SKM-1 treated with dmso at 0.1 percent for 144 hours (cell line): ENCODE measurements around the gene ABHD4.
A peak's percentile ranks its signal among the peaks of the same experiment; 100 is the strongest.
"Not testable (repeated sequence)": the region's sequence is repeated elsewhere in the genome, so short reads cannot be mapped to it uniquely, and the experiment has no call there.

Experiments
- DNase-seq: peaks from one replicate; lab custom pipeline; 2025; ENCODE audit not compliant: unreplicated experiment; lab: John Stamatoyannopoulos, UW

ABHD4 gene

GRCh38 chr14:22561366-22561660 is 36.8 kb upstream of the ABHD4 start:
- DNase-seq: no peak

DNA sequence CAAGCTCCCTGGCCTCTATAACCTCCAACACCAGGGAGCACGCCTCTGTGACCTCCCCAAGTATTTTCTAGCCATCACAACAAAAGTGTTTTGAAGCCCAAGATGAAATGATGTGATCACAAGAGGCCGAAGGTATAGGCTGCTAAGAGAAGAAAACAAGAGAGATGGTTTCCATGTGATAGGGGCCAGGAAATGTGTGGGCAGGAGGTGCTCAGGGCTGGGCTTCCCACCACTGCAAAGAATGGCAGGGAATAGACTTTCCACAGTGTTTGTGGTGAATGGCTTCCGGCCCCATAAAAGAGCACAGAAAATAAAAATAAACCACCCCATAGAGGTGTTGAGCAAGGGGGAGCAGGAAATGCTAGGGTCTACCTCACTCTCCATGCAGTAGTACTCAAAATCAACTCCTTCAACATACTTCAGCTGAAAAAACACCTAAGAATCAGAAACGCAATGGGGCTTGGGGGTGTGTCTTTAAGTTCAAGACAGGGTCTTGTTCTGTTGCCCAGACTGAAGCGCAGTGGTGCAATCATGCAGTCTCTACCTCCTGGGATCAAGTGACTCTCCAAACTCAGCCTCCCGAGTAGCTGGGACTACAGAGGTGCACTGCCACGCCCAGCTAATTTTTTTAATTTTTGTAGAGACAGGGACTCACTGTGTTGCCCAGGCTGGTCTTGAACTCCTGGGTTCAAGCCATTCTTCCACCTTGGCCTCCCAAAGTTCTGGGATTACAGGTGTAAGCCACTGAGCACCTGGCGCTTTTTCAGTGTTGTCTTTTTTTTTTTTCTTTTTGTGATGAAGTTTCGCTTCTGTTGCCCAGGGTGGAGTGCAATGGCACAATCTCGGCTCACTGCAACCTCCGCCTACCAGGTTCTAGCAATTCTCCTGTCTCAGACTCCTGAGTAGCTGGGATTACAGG is 36.2 kb upstream of the ABHD4 start:
- DNase-seq: no peak

GRCh38 chr14:22563987-22564386 is 34.1 kb upstream of the ABHD4 start:
- DNase-seq: no peak

DNA sequence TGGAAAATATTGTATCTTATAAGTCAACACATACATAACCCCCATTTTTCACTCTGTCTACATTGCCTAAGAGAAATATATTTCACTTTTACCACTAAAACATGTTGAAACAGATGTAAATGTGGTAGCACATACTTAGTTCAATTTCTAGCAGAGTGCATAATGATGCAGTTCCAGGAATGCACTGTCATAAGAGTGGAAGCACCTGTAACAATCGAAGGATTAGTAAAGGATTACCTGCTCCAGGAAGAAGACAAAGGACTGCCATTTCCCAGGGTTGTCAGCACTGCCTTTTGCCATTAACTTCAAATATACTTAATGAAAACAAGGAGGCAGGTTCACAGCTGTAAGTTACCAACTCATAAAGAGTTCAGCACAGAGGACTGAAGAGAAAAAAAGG is 33.6 kb upstream of the ABHD4 start:
- DNase-seq: no peak

GRCh38 chr14:22565391-22565945 is 32.6 kb upstream of the ABHD4 start:
- no peak for DNase-seq

DNA sequence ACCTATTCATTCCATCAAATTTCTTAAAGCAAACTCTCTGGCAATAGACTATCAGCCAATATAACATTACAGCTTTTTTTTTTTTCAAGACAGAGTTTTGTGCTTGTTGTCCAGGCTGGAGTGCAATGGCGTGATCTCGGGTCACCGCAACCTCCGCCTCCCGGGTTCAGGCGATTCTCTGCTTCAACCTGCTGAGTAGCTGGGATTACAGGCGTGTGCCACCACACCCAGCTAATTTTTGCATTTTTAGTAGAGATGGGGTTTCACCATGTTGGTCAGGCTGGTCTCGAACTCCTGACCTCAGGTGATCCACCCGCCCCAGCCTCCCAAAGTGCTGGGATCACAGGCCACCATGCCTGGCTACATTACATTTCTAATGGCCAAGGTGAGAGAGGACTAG is 31.8 kb upstream of the ABHD4 start:
- DNase-seq: not testable (repeated sequence)

DNA sequence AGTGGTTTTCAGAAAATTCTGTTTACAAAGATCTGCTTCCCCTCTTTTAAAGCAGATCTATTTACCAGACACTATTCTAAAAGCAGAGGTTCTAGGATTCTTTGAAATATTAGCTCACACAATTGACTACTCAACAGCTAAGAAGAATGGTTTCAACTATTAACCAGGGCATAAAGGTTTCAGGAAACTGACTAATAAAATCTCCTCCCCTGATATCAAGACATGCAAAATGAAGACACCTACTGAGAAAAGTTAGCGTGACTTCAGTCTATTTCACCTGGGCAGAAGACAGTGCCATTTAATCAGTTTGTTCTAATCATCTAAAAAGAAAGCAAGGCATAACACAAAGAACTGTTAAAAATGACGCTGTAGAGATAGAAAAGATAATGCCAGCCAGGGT is 31.3 kb upstream of the ABHD4 start:
- no peak for DNase-seq

GRCh38 chr14:22567437-22567836 is 30.7 kb upstream of the ABHD4 start:
- no peak for DNase-seq

DNA sequence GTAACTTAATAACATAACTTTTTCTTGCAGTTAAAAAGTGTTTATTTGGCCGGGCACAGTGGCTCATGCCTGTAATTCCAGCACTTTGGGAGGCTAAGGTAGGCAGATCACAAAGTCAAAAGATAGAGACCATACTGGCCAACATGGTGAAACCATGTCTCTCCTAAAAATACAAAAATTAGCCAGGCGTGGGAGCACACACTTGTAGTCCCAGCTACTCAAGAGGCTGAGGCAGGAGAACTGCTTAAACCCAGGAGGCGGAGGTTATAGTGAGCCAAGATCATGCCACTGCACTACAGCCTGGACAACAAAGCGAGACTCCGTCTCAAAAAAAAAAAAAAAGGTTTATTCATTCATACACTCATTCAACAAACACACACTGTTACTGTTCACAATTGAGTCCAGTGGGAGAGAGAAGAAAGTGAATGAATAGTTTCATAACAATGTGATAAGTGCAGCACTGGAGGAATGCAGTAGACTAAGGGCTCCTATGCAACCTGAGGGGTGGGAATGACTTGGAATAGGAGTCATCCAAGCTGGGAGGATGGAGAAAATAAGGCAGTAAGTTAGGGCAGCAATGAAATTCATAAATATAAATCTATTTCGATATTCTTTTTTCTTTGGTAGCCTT is 28.9 kb upstream of the ABHD4 start:
- no peak for DNase-seq

DNA sequence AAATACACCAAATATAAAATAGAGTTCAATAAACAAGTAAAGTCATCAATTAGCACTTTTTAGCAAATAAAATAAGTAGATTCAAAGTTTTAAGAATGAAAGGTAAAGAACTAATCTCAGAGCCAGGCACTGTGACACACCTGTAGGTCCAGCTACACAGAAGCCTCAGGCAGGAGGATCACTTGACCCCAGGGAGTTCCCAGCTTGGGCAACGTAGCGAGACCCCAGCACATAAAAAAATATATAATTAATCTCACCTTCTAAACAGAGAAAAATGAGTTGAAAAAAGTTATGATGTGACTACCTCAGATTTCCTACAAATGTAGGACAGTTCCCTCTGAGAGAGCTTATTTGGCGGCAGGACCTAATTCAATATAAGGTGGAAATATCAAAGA is 28.4 kb upstream of the ABHD4 start:
- DNase-seq: no peak

DNA sequence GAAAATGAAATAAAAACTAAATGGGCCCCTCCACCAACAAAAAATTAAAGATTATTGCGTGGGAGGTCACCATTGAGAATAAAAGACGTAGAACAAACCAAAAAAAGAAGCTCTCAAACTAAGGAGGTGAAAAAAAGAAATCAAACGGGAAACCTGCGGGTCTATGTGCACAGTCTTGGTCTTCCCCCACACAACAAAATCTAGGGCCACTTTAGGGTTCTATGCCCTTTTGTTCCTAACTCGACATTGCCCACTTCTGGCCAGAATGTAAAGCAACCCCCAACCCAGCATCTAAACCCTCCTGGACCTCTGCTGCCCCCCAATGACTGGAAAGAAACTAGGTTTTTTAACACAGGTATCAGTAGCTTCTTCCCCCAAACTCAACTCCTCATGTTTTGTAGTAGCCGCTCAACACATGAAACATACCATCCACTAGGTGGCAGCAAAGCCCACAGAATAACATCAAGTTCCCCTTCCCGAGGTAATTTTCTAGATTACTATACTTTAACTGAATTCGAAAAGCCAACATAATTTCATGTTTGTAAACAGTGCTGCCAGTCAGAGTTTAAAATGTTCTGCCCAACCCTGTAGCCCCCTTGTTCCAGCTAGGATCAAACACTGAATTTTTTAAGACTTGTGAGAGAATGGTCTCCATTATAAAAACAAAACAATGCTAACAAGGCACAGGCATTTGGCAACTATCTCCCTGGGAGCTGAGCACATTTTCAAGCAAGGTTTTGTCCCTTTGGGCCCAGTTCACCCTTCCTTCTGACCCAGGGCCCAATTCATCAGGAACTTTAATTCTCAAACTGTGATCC is 27.8 kb upstream of the ABHD4 start:
- peak; percentile 66 for DNase-seq

DNA sequence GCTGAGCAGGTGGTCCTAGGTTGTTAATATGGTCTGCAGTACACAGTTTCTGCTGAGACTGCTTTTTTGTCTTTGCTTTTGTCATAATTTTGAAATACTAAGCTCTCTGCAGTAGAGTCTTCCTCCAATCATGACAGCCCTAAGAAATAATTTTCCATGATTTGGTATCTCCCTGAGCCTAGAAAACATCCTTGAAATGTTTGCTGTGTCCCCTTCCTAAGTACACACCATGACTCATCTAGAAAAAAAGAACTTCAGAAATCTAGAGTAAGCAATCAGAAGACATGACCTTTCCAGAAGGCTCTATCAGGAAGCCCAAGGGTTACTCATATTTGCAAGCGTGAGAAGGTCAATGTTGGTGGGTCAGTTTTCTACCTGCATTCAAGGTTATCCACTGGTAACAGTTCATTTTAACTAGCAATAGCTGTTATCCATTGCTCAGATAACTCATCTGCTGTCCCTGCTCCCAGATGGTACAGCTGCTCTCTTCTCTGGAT is 25.5 kb upstream of the ABHD4 start:
- DNase-seq: no peak

GRCh38 chr14:22573804-22574203 is 24.3 kb upstream of the ABHD4 start:
- DNase-seq: no peak

GRCh38 chr14:22577334-22577908 is 20.7 kb upstream of the ABHD4 start:
- no peak for DNase-seq

- DNase-seq: no peak
Observed at GRCh38 chr14:22579236-22579635, 18.9 kb upstream of the ABHD4 start.

DNA sequence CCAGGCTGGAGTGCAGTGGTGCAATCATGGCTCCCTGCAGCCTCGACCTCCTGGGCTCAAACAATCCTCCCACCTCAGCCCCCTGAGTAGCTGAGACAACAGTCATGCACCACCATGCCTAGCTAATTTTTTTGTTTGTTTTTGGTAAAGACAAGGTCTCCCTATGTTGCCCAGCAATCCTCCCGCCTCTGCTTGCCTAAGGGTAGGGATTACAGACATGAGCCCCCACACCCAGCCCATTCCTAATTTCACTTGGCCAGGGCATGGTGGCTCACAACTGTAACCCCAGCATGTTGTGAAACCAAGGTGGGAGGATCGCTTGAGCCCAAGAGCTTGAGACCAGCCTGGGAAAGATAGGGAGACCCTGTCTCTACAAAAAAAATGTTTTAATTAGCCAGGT is 18.2 kb upstream of the ABHD4 start:
- DNase-seq: no peak

- DNase-seq: no peak
Observed at GRCh38 chr14:22580625-22581024, 17.5 kb upstream of the ABHD4 start.

GRCh38 chr14:22583994-22584393 is 14.1 kb upstream of the ABHD4 start:
- no peak for DNase-seq

DNA sequence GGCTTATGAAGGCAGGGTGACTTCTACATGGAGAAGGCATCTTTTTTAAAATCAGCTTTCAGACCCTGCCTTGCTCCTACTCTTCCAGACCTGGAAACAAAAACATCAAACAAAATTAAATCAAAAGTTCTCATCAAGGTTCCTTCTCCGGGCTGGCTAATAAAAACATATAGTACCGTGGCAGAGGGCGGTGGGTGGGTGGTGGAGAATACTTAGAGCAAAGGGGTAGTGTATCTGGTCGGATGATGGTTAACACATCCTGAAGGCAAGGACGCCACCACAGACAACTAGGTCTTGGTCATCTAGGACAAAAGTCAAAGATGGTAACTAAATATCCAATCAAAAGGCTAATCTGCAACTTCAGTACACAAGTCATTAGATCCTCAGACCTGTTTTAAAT is 10.9 kb upstream of the ABHD4 start:
- no peak for DNase-seq

DNA sequence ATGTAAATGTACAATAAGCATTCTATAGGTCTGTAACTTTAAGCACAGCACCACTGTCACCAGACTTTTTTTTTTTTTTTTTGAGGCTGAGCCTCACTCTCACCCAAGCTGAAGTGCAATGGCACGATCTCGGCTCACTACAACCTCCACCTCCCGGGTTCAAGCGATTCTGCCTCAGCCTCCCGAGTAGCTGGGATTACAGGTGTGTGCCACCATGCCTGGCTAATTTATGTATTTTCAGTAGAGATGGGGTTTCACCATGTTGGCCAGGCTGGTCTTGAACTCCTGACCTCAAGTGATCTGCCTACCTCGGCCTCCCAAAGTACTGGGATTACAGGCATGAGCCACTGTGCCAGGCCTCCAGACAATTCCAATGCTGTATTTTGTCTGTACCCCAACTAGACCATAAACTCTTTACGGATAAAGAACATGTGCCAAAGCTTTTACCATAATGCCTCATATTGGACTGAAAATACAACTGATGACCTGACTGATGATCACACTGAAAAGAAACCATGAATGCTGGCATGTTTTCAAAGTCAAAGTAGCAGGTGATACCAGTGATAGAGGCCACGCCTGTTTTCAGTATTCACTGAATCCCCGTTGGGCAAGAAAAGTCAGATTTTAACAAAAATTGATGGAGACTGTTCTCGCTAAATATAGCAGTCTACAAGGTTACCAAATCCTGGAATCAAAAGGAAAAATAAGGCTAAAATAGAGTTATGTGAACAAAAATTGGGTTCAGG is 10.2 kb upstream of the ABHD4 start:
- DNase-seq: not testable (repeated sequence)
